HepG2 (cell line): ENCODE data around the gene MXRA8. TPM values are rescaled to one million over a fixed set of nuclear protein-coding genes. Genes with fewer than 3 reads are reported as not detected.

Experiments used
- HINFP ChIP-seq: sonication (generic); formaldehyde crosslinking; IDR thresholded peaks from 2 replicates; pipeline ENCODE4 v1.4.0; 2020; ENCODE audit warnings: low read depth, mild to moderate bottlenecking, missing genetic modification reagents
- KDM4B ChIP-seq: sonication (generic); formaldehyde crosslinking; IDR thresholded peaks from 2 replicates; pipeline ENCODE4 v1.4.0; 2020; ENCODE audit warnings: missing genetic modification reagents
- NR2C2 ChIP-seq: sonication (generic); formaldehyde crosslinking; IDR thresholded peaks from 2 replicates; pipeline ENCODE4 v1.4.0; 2020; ENCODE audit warnings: missing genetic modification reagents, mild to moderate bottlenecking, moderate library complexity, borderline replicate concordance
- RORA ChIP-seq: sonication (generic); formaldehyde crosslinking; IDR thresholded peaks from 2 replicates; pipeline ENCODE4 v1.5.0; 2020; ENCODE audit warnings: mild to moderate bottlenecking, missing genetic modification reagents, moderate library complexity
- SMARCC2 ChIP-seq: fragments of 450-650 bp; IDR thresholded peaks from 2 replicates; pipeline ENCODE4 v1.6.1; 2017; ENCODE audit warnings: antibody characterized with exemption, mild to moderate bottlenecking
- TFE3 ChIP-seq: IDR thresholded peaks from 2 replicates; pipeline ENCODE4 v1.6.1; 2016
- ZFP37 ChIP-seq: sonication (generic); formaldehyde crosslinking; IDR thresholded peaks from 2 replicates; pipeline ENCODE4 v1.4.0; 2020; ENCODE audit warnings: missing genetic modification reagents, borderline replicate concordance
- ZFP41 ChIP-seq: sonication (generic); formaldehyde crosslinking; IDR thresholded peaks from 2 replicates; pipeline ENCODE4 v1.4.0; 2020; ENCODE audit warnings: mild to moderate bottlenecking, missing genetic modification reagents, borderline replicate concordance
- ZHX2 ChIP-seq, 2 experiments: sonication (generic) in 1 of 2; formaldehyde crosslinking in 1 of 2; IDR thresholded peaks; 2 replicates each; pipeline versions ENCODE4 v1.6.1 to v1.9.0; 2014 to 2022; ENCODE audit warnings: antibody characterized with exemption in 1 of 2, borderline replicate concordance in 1 of 2, inconsistent platforms in 1 of 2, low read depth in 1 of 2, missing genetic modification reagents in 1 of 2
- ZMAT5 ChIP-seq: sonication (generic); formaldehyde crosslinking; IDR thresholded peaks from 2 replicates; pipeline ENCODE4 v1.5.0; 2020; ENCODE audit warnings: mild to moderate bottlenecking, low read depth, missing genetic modification reagents, borderline replicate concordance
- ZNF605 ChIP-seq: sonication (generic); formaldehyde crosslinking; IDR thresholded peaks from 2 replicates; pipeline ENCODE4 v1.8.0; 2022; ENCODE audit warnings: mild to moderate bottlenecking, missing genetic modification reagents
- ZNF839 ChIP-seq: sonication (generic); formaldehyde crosslinking; IDR thresholded peaks from 2 replicates; pipeline ENCODE4 v1.4.0; 2020; ENCODE audit warnings: missing genetic modification reagents, mild to moderate bottlenecking, borderline replicate concordance
- polyA plus RNA-seq, 8 experiments: library from polyadenylated mRNA; depleted of rRNA in 3 of 8; stranded (reverse) in 7 of 8; unstranded in 1 of 8; fragments of >200 nt; fragmentation: Illumina TruSeq in 4 of 8; extraction: Trizol in 4 of 8; gene quantifications; 2 replicates each; pipeline versions ENCODE4 v1.2.1 to v1.2.3, GENCODE V29; 2011 to 2016; ENCODE audit warnings: low read depth in 4 of 8, missing spikeins in 1 of 8, mixed read lengths in 1 of 8; ENCODE audit not compliant: insufficient read depth in 1 of 8
- total RNA-seq, 5 experiments: library from RNA; depleted of rRNA; stranded (reverse); fragments of >200 nt; fragmentation: Illumina TruSeq; extraction: Trizol; gene quantifications; 2 replicates each; pipeline ENCODE4 v1.2.3, GENCODE V29; 2016; ENCODE audit warnings: low read depth in 1 of 5
- TF ChIP-seq, protein P1 (sequence below): sonication (generic); formaldehyde crosslinking; IDR thresholded peaks from 2 replicates; pipeline ENCODE4 v1.5.1; 2020; ENCODE audit warnings: mild to moderate bottlenecking, missing genetic modification reagents, borderline replicate concordance

The MXRA8 gene
- total and polyA plus RNA-seq, 2 of the 13 experiments (the other 11 are each of a cell fraction or from before 2014, with no cell fraction given), result 19.8 to 44.8 TPM

DNA sequence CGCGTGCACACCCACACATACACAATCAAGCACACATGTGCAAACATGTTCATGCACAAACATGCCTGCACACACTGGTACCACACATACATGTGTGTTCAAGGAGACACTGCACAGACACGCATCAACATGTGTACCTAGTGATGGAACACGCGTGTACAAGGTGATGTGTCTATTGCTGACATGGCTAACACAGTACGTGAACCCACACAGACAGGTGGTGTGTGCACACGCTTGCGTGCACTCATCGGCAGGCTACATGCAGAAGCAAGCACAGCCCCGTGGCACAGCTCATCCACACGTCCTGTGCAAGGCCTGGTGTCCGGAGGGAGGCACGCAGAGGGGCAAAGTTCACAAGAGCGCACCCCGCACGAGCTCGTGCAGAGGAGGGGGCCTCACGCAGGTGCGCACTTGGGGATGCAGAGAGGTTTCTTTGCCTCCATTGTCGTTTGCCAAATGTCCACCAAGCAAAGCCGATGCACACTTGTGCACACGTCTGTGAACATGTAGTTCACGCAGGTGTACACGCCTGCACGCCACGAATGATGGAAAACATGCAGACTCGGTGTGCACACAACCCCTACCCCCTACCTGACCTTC, 51.6 kb downstream of the MXRA8 start (continued):
- TF ChIP-seq, protein P1, sequence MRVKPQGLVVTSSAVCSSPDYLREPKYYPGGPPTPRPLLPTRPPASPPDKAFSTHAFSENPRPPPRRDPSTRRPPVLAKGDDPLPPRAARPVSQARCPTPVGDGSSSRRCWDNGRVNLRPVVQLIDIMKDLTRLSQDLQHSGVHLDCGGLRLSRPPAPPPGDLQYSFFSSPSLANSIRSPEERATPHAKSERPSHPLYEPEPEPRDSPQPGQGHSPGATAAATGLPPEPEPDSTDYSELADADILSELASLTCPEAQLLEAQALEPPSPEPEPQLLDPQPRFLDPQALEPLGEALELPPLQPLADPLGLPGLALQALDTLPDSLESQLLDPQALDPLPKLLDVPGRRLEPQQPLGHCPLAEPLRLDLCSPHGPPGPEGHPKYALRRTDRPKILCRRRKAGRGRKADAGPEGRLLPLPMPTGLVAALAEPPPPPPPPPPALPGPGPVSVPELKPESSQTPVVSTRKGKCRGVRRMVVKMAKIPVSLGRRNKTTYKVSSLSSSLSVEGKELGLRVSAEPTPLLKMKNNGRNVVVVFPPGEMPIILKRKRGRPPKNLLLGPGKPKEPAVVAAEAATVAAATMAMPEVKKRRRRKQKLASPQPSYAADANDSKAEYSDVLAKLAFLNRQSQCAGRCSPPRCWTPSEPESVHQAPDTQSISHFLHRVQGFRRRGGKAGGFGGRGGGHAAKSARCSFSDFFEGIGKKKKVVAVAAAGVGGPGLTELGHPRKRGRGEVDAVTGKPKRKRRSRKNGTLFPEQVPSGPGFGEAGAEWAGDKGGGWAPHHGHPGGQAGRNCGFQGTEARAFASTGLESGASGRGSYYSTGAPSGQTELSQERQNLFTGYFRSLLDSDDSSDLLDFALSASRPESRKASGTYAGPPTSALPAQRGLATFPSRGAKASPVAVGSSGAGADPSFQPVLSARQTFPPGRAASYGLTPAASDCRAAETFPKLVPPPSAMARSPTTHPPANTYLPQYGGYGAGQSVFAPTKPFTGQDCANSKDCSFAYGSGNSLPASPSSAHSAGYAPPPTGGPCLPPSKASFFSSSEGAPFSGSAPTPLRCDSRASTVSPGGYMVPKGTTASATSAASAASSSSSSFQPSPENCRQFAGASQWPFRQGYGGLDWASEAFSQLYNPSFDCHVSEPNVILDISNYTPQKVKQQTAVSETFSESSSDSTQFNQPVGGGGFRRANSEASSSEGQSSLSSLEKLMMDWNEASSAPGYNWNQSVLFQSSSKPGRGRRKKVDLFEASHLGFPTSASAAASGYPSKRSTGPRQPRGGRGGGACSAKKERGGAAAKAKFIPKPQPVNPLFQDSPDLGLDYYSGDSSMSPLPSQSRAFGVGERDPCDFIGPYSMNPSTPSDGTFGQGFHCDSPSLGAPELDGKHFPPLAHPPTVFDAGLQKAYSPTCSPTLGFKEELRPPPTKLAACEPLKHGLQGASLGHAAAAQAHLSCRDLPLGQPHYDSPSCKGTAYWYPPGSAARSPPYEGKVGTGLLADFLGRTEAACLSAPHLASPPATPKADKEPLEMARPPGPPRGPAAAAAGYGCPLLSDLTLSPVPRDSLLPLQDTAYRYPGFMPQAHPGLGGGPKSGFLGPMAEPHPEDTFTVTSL, result no peak
- TF ChIP-seq ZFP37 (no peak), ZFP41 (no peak), ZMAT5 (CRISPR knock-in tag) (no peak), ZNF839 (no peak), KDM4B (CRISPR knock-in tag) (no peak), SMARCC2 (no peak), HINFP (CRISPR knock-in tag) (0 out of 2 replicates have a peak, but pooled peaks have one; percentile 21), TFE3 (no peak), ZNF605 (CRISPR knock-in tag) (no peak), NR2C2 (CRISPR knock-in tag) (peak; percentile 61), ZHX2 (IDR thresholded peaks at IDR 0.05; ENCODE audit: low read depth) (no peak), ZHX2 (CRISPR knock-in tag; IDR thresholded peaks at IDR 0.05; ENCODE audit: borderline replicate concordance) (no peak), RORA (CRISPR knock-in tag) (no peak)
